GM23338 (cell line): ENCODE results near the gene SCP2. TPM values are rescaled to one million over a fixed set of nuclear protein-coding genes. Genes with fewer than 3 reads are reported as not detected.

Source experiments
- ATAC-seq: fragments of 200-7000 bp; cut with Tn5 transposase; 3 replicates; pipeline ENCODE4 v1.9.1; 2020
- DNase-seq: peaks from one replicate; pipeline ENCODE4 v3.0.0-alpha.2; 2015; ENCODE audit warnings: low spot score
- H2AFZ ChIP-seq: fragments of 200-600 bp; sonication (generic); 2 replicates; pipeline ENCODE4 v1.8.0; 2016; ENCODE audit warnings: antibody characterized with exemption, mild to moderate bottlenecking, moderate library complexity
- H3F3A ChIP-seq: fragments of 200-600 bp; sonication (generic); replicated peaks from 2 replicates; pipeline ENCODE4 v1.8.0; 2017; ENCODE audit warnings: antibody characterized with exemption, mixed run types, low read depth
- H3K27ac ChIP-seq: fragments of 200-600 bp; sonication (generic); 2 replicates; pipeline ENCODE4 v1.6.1; 2016; ENCODE audit warnings: low read depth
- H3K27me3 ChIP-seq: fragments of 200-600 bp; sonication (generic); 2 replicates; pipeline ENCODE4 v1.8.0; 2016; ENCODE audit warnings: mild to moderate bottlenecking, mixed run types, moderate library complexity; ENCODE audit not compliant: insufficient read depth
- H3K36me3 ChIP-seq: fragments of 200-600 bp; sonication (generic); 2 replicates; pipeline ENCODE4 v1.8.0; 2016; ENCODE audit warnings: mild to moderate bottlenecking; ENCODE audit not compliant: insufficient read depth
- H3K4me1 ChIP-seq: fragments of 200-600 bp; sonication (generic); 2 replicates; pipeline ENCODE4 v1.8.0; 2016; ENCODE audit warnings: mild to moderate bottlenecking, moderate library complexity; ENCODE audit not compliant: insufficient read depth
- H3K4me2 ChIP-seq: fragments of 200-600 bp; sonication (generic); 2 replicates; pipeline ENCODE4 v1.7.1; 2017; ENCODE audit warnings: mixed run types
- H3K4me3 ChIP-seq: fragments of 200-600 bp; sonication (generic); 2 replicates; pipeline ENCODE4 v1.6.1; 2016; ENCODE audit warnings: mixed run types
- H3K79me2 ChIP-seq: fragments of 200-600 bp; sonication (generic); replicated peaks from 2 replicates; pipeline ENCODE4 v1.8.0; 2017; ENCODE audit warnings: mild to moderate bottlenecking; ENCODE audit not compliant: insufficient read depth
- H3K9me2 ChIP-seq: fragments of 200-600 bp; sonication (generic); 2 replicates; pipeline ENCODE4 v1.8.0; 2017; ENCODE audit not compliant: insufficient read depth
- H4K20me1 ChIP-seq: fragments of 200-600 bp; sonication (generic); replicated peaks from 2 replicates; pipeline ENCODE4 v1.8.0; 2017; ENCODE audit warnings: mild to moderate bottlenecking; ENCODE audit not compliant: insufficient read depth
- H3K27ac Mint-ChIP-seq: 2 replicates; pipeline ENCODE4 v1.8.0; 2020; ENCODE audit warnings: inconsistent platforms, mild to moderate bottlenecking, moderate library complexity, mixed read lengths
- H3K27me3 Mint-ChIP-seq: 3 replicates; pipeline ENCODE4 v1.8.0; 2022; ENCODE audit warnings: low read depth, mild to moderate bottlenecking, moderate library complexity, mixed read lengths, inconsistent platforms; ENCODE audit not compliant: insufficient read depth, poor library complexity
- H3K36me3 Mint-ChIP-seq: 3 replicates; pipeline ENCODE4 v1.8.0; 2021; ENCODE audit warnings: low read depth, mild to moderate bottlenecking, inconsistent platforms, moderate library complexity, mixed read lengths
- H3K4me1 Mint-ChIP-seq: 3 replicates; pipeline ENCODE4 v1.8.0; 2020; ENCODE audit warnings: mild to moderate bottlenecking, inconsistent platforms, mixed read lengths
- H3K4me3 Mint-ChIP-seq: 3 replicates; pipeline ENCODE4 v1.8.0; 2021; ENCODE audit warnings: moderate library complexity, mild to moderate bottlenecking, inconsistent platforms, mixed read lengths
- H3K9me3 Mint-ChIP-seq: 3 replicates; pipeline ENCODE4 v1.8.0; 2020; ENCODE audit warnings: moderate library complexity, mild to moderate bottlenecking, inconsistent platforms, mixed read lengths
- CREB1 ChIP-seq: fragments of 250-450 bp; sonication (Bioruptor Pico); IDR thresholded peaks from 2 replicates; pipeline ENCODE4 v1.5.0; 2020; ENCODE audit warnings: low read depth, mild to moderate bottlenecking, moderate library complexity
- CTCF ChIP-seq, 2 experiments: fragments of 200-600 bp in 1 of 2; sonication (generic) in 1 of 2; conservative IDR thresholded peaks; 2 replicates each; pipeline versions ENCODE4 v1.5.1 to v1.6.1; 2016 to 2017; ENCODE audit warnings: antibody characterized with exemption in 2 of 2, low read depth in 2 of 2, mild to moderate bottlenecking in 2 of 2, moderate library complexity in 1 of 2
- ETS1 ChIP-seq: IDR thresholded peaks from 2 replicates; pipeline ENCODE4 v1.6.1; 2016; ENCODE audit warnings: antibody characterized with exemption
- EZH2 ChIP-seq: fragments of 200-600 bp; sonication (generic); IDR thresholded peaks from one replicate; pipeline ENCODE4 v1.8.0; 2017; ENCODE audit warnings: antibody characterized with exemption, mild to moderate bottlenecking, low read depth; ENCODE audit not compliant: unreplicated experiment
- EZH2phosphoT487 ChIP-seq: fragments of 200-600 bp; sonication (generic); IDR thresholded peaks from one replicate; pipeline ENCODE4 v1.8.1; 2018; ENCODE audit warnings: antibody characterized with exemption; ENCODE audit not compliant: unreplicated experiment
- NANOG ChIP-seq: IDR thresholded peaks from 2 replicates; pipeline ENCODE4 v1.6.1; 2016; ENCODE audit warnings: antibody characterized with exemption, borderline replicate concordance
- REST ChIP-seq: IDR thresholded peaks from one replicate; pipeline ENCODE4 v1.6.1; 2018; ENCODE audit warnings: antibody characterized with exemption; ENCODE audit not compliant: unreplicated experiment
- STAT1 ChIP-seq: IDR thresholded peaks from one replicate; pipeline ENCODE4 v1.6.1; 2016; ENCODE audit warnings: antibody characterized with exemption; ENCODE audit not compliant: unreplicated experiment
- ZNF331 ChIP-seq: fragments of 250-450 bp; sonication (Bioruptor Pico); IDR thresholded peaks from 2 replicates; pipeline ENCODE4 v1.5.0; 2020; ENCODE audit warnings: low read depth, mild to moderate bottlenecking, moderate library complexity
- polyA plus RNA-seq: library from polyadenylated mRNA; unstranded; fragments of >200 nt; fragmentation: Nextera tagmentation; extraction: Ambion mirVana; gene quantifications from 2 replicates; pipeline ENCODE4 v1.2.1, GENCODE V29; 2016
- total RNA-seq: library from RNA; depleted of rRNA; stranded (reverse); fragments of >200 nt; shearing (Covaris generic); gene quantifications from 2 replicates; pipeline ENCODE4 v1.2.3, GENCODE V29; 2014

SCP2 gene
- total and polyA plus RNA-seq, 2 experiments from 2014 or later, result 66.3 to 116 TPM

- Histone ChIP-seq H3K9me2 (no peaks in the 10 kb centered on the region), H3K27ac (no peak overlapping the region), H3K4me1 (peaks cover 13% of the 10 kb centered on the region; the same call in 1 of the 2 replicates), H3K36me3 (no peaks in the 10 kb centered on the region), H3K27me3 (no peaks in the 10 kb centered on the region), H2AFZ (no peak overlapping the region), H3K79me2 (no peaks in the 10 kb centered on the region), H3K4me2 (no peak overlapping the region), H3K4me3 (no peak overlapping the region), H3F3A (no peaks in the 10 kb centered on the region), H4K20me1 (no peaks in the 10 kb centered on the region)
- no peaks in the 10 kb centered on the region for H3K36me3 Mint-ChIP-seq
- no peak overlapping the region for H3K4me3 Mint-ChIP-seq
- no peak for ATAC-seq
- H3K27me3 Mint-ChIP-seq, result peaks cover 6% of the 10 kb centered on the region
- no peak overlapping the region for H3K27ac Mint-ChIP-seq
- DNase-seq, result no peak
- TF ChIP-seq CTCF (conservative IDR thresholded peaks at IDR 0.05; ENCODE audit: low read depth in 2 of 2) (no peak), ETS1 (no peak), STAT1 (no peak), CREB1 (CRISPR knock-in tag) (no peak)
- H3K4me1 Mint-ChIP-seq, result peaks cover 19% of the 10 kb centered on the region
- H3K9me3 Mint-ChIP-seq, result no peaks in the 10 kb centered on the region
Observed at GRCh38 chr1:52907068-52907811, 19.8 kb upstream of the SCP2 start.

DNA sequence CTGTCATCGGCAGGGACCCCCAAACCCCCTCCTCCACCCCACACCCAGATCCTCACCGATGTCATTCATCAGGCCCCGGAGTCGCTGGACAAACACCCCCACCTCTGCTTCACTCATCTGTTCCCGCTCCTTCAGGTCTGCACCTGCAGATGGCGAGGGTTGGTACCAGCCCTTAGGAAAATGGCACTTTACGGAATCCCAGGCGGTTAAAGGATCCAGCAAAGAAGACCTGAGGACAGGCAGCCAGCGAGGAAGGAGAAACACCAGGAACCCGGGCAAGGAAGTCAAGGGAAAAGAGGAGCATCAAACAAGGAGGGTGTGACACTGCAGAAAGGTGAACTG, 19.3 kb upstream of the SCP2 start:
- DNase-seq, result no peak
- Mint-ChIP-seq H3K27me3 (peaks cover 6% of the 10 kb centered on the region), H3K9me3 (no peaks in the 10 kb centered on the region), H3K4me3 (no peak overlapping the region), H3K36me3 (no peaks in the 10 kb centered on the region), H3K4me1 (peaks cover 19% of the 10 kb centered on the region), H3K27ac (peak overlapping the region; percentile 51; the same call in 1 of the 2 replicates)
- TF ChIP-seq REST, result no peak
- TF ChIP-seq STAT1, result no peak
- no peak for TF ChIP-seq EZH2
- no peak for TF ChIP-seq NANOG
- no peak for TF ChIP-seq EZH2phosphoT487
- TF ChIP-seq ZNF331 (CRISPR knock-in tag), result no peak
- no peak for ATAC-seq
- H3K9me2 ChIP-seq, result no peaks in the 10 kb centered on the region
- H3F3A ChIP-seq, result no peaks in the 10 kb centered on the region
- H3K79me2 ChIP-seq, result no peaks in the 10 kb centered on the region
- no peak overlapping the region for H2AFZ ChIP-seq
- H3K36me3 ChIP-seq, result no peaks in the 10 kb centered on the region
- H3K4me2 ChIP-seq, result no peak overlapping the region
- H3K27ac ChIP-seq, result no peak overlapping the region
- H4K20me1 ChIP-seq, result no peaks in the 10 kb centered on the region
- H3K4me1 ChIP-seq, result peaks cover 14% of the 10 kb centered on the region; the same call in 1 of the 2 replicates
- H3K27me3 ChIP-seq, result no peaks in the 10 kb centered on the region
- no peak overlapping the region for H3K4me3 ChIP-seq
